ENCODE data around the gene ADAM22.

Gene ADAM22

DNA sequence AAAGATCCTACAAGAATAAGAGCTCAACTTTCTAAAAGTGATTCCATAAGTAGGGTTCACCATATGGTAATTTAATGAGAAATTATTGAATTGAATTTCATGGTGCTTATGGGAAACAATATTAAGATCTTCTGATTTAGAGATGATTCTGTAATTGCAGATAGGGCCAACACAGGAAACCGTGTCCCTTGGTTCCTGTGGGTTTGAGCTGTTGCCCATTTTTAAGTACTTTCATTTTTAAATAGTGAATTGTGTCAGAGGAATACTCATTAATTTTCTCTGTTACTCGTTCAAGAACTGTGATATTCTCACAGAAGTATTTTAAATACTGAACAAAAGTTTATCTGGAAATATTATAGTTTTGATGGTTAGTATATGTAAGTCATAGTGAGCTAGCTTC lies 156.6 kb downstream of the ADAM22 start:
- no peak overlapping the region for H2AFZ ChIP-seq (ENCODE audit: low read depth)
- H3K4me1 ChIP-seq (ENCODE audit: low read depth, poor library complexity, severe bottlenecking), result peaks cover 43% of the 10 kb centered on the region
- no peak overlapping the region for H3K9ac ChIP-seq
- no peaks in the 10 kb centered on the region for H3K36me3 ChIP-seq (ENCODE audit: insufficient read depth)
- H3K4me3 ChIP-seq (IDR thresholded peaks at IDR 0.05; ENCODE audit: insufficient read depth, low read depth, low read length), result no peak overlapping the region
- no peak for TF ChIP-seq CTCF (conservative IDR thresholded peaks at IDR 0.05; ENCODE audit: low read depth, low read length)
- no peaks in the 10 kb centered on the region for H3K79me2 ChIP-seq (ENCODE audit: insufficient read depth, low read depth)
- H3K4me2 ChIP-seq, result peak overlapping the region; percentile 5; the same call in 1 of the 2 replicates
- no peaks in the 10 kb centered on the region for H4K20me1 ChIP-seq (ENCODE audit: insufficient read depth)
- H3K27me3 ChIP-seq (ENCODE audit: insufficient read depth, low read depth), result no peaks in the 10 kb centered on the region
- H3K27ac ChIP-seq, result no peak overlapping the region

GRCh38 chr7:88091988-88092675 lies 158.1 kb downstream of the ADAM22 start:
- peaks cover 43% of the 10 kb centered on the region for H3K4me1 ChIP-seq (ENCODE audit: low read depth, poor library complexity, severe bottlenecking)
- no peak overlapping the region for H3K4me3 ChIP-seq (IDR thresholded peaks at IDR 0.05; ENCODE audit: insufficient read depth, low read depth, low read length)
- no peak overlapping the region for H3K27ac ChIP-seq
- H3K27me3 ChIP-seq (ENCODE audit: insufficient read depth, low read depth), result no peaks in the 10 kb centered on the region
- H3K9ac ChIP-seq, result no peak overlapping the region
- H2AFZ ChIP-seq (ENCODE audit: low read depth), result no peak overlapping the region
- no peaks in the 10 kb centered on the region for H3K36me3 ChIP-seq (ENCODE audit: insufficient read depth)
- H3K4me2 ChIP-seq, result peak overlapping the region; percentile 2; the same call in 1 of the 2 replicates
- no peak for TF ChIP-seq CTCF (conservative IDR thresholded peaks at IDR 0.05; ENCODE audit: low read depth, low read length)
- H4K20me1 ChIP-seq (ENCODE audit: insufficient read depth), result no peaks in the 10 kb centered on the region
- H3K79me2 ChIP-seq (ENCODE audit: insufficient read depth, low read depth), result no peaks in the 10 kb centered on the region

DNA sequence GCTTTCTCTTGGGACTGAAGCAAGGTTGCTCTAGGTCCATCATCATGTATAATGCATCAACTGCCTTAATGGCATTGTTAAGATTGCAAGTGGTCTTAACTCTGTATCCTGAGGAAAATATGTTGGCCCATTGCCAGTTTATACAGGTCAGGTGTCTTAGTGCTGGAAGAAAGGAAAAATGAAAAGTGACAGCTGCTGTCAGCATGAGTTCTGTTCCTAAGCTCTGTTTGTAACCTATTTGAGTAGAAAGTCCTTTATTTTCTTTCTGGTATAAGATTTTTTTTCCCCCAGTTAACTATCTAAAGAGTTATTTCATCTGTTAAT lies 158.6 kb downstream of the ADAM22 start:
- TF ChIP-seq CTCF (conservative IDR thresholded peaks at IDR 0.05; ENCODE audit: low read depth, low read length), result no peak
- no peaks in the 10 kb centered on the region for H3K79me2 ChIP-seq (ENCODE audit: insufficient read depth, low read depth)
- H3K4me2 ChIP-seq, result peak overlapping the region; percentile 2; the same call in 1 of the 2 replicates
- no peak overlapping the region for H3K9ac ChIP-seq
- no peak overlapping the region for H3K27ac ChIP-seq
- no peaks in the 10 kb centered on the region for H3K36me3 ChIP-seq (ENCODE audit: insufficient read depth)
- no peaks in the 10 kb centered on the region for H4K20me1 ChIP-seq (ENCODE audit: insufficient read depth)
- H2AFZ ChIP-seq (ENCODE audit: low read depth), result no peak overlapping the region
- no peak overlapping the region for H3K4me3 ChIP-seq (IDR thresholded peaks at IDR 0.05; ENCODE audit: insufficient read depth, low read depth, low read length)
- H3K27me3 ChIP-seq (ENCODE audit: insufficient read depth, low read depth), result no peaks in the 10 kb centered on the region
- H3K4me1 ChIP-seq (ENCODE audit: low read depth, poor library complexity, severe bottlenecking), result peaks cover 43% of the 10 kb centered on the region

DNA sequence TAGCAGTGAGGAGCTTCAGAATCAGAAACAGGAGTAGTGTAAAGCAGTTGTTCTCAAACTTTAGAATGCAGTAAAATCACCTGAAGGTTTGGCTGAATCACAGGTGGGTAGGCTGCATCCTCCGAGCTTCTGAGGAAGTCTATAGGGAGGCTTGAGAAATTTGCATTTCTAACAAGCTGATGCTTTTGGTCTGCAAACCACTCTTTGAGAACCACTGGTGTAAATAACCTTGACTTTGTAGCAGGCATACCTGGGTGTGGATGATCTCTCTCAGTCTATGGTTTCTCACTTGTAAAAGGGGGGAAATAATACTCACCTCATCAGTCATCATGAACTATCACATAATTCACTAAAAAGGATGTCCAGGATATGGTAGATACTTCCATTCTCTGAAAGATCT lies 167.7 kb downstream of the ADAM22 start:
- H3K9ac ChIP-seq, result no peak overlapping the region
- H3K4me1 ChIP-seq (ENCODE audit: low read depth, poor library complexity, severe bottlenecking), result no peaks in the 10 kb centered on the region
- H3K4me3 ChIP-seq (IDR thresholded peaks at IDR 0.05; ENCODE audit: insufficient read depth, low read depth, low read length), result no peak overlapping the region
- H4K20me1 ChIP-seq (ENCODE audit: insufficient read depth), result no peaks in the 10 kb centered on the region
- H3K79me2 ChIP-seq (ENCODE audit: insufficient read depth, low read depth), result no peaks in the 10 kb centered on the region
- H3K36me3 ChIP-seq (ENCODE audit: insufficient read depth), result no peaks in the 10 kb centered on the region
- no peak for TF ChIP-seq CTCF (conservative IDR thresholded peaks at IDR 0.05; ENCODE audit: low read depth, low read length)
- no peak overlapping the region for H2AFZ ChIP-seq (ENCODE audit: low read depth)
- H3K27ac ChIP-seq, result no peak overlapping the region
- no peak overlapping the region for H3K4me2 ChIP-seq
- no peaks in the 10 kb centered on the region for H3K27me3 ChIP-seq (ENCODE audit: insufficient read depth, low read depth)
